Measurements from ENCODE around the gene OSBP2. TPM values are rescaled to one million over a fixed set of nuclear protein-coding genes. Genes with fewer than 3 reads are reported as not detected.

The OSBP2 gene, protein sequence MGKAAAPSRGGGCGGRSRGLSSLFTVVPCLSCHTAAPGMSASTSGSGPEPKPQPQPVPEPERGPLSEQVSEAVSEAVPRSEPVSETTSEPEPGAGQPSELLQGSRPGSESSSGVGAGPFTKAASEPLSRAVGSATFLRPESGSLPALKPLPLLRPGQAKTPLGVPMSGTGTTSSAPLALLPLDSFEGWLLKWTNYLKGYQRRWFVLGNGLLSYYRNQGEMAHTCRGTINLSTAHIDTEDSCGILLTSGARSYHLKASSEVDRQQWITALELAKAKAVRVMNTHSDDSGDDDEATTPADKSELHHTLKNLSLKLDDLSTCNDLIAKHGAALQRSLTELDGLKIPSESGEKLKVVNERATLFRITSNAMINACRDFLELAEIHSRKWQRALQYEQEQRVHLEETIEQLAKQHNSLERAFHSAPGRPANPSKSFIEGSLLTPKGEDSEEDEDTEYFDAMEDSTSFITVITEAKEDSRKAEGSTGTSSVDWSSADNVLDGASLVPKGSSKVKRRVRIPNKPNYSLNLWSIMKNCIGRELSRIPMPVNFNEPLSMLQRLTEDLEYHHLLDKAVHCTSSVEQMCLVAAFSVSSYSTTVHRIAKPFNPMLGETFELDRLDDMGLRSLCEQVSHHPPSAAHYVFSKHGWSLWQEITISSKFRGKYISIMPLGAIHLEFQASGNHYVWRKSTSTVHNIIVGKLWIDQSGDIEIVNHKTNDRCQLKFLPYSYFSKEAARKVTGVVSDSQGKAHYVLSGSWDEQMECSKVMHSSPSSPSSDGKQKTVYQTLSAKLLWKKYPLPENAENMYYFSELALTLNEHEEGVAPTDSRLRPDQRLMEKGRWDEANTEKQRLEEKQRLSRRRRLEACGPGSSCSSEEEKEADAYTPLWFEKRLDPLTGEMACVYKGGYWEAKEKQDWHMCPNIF
- total RNA-seq, result under 1 TPM; 0.40 to 0.63 TPM

GRCh38 chr22:30694640-30695350, at the start of gene OSBP2:
Gene OSBP2 (plus strand): TSS chr22:30694874. CDS start chr22:30694910, 36 bp downstream.
- ChIA-PET POLR2A (interaction anchor here (0.5 to 1.1 kb wide), 3 partner anchors 48 to 52 kb away, joined by 3 to 5 read pairs (median 3); no protein-coding TSS in a partner anchor), CTCF (interaction anchor here (1.0 to 1.7 kb wide), 5 partner anchors 11 to 60 kb away, joined by 3 to 7 read pairs (median 5); no protein-coding TSS in a partner anchor)

DNA sequence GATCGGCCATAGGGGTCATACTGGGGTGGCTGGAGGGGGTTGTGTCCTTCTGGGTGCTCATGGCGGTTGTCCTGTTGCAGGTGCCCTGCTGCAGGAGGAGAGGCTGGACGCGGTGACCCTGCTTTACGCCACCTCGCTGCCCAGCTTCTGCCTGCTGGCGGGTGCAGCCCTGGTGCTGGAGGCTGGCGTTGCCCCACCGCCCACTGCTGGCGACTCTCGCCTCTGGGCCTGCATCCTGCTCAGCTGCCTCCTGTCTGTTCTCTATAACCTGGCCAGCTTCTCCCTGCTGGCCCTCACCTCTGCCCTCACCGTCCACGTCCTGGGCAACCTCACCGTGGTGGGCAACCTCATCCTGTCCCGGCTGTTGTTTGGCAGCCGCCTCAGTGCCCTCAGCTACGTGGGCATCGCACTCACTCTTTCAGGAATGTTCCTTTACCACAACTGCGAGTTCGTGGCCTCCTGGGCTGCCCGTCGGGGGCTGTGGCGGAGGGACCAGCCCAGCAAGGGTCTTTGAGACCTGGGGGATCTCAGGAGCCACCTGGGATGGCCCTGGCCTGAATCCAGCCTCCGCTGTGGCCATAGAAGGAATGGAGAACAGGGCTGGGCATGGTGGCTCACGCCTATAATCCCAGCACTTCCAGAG, 48.0 kb upstream of the OSBP2 start:
- POLR2A ChIA-PET, result no interaction called here
- CTCF ChIA-PET, result interaction anchor here (3.0 kb wide), 1 partner anchor 96 kb away, joined by 13 read pairs; no protein-coding TSS in a partner anchor

GRCh38 chr22:30647536-30647935, 47.1 kb upstream of the OSBP2 start:
- POLR2A ChIA-PET, result no interaction called here

DNA sequence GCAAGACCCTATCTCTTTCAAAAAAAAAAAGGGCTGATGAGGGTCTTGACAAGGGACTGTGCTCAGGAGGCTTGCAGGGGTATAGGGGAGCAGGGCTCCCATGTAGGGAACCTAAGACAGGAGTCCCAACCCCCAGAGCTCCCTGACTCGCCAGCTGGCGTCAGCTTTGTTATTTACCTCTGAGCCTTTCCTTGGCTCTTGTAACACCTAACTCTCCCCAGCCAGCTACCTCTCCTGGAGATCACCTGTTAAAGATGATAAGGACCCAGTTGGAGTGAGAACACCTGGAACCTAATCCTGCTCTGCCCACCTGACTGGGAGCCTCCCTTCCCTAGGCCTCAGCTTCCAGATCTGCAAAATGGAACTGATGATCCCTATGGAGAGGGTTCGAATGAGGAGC, 45.8 kb upstream of the OSBP2 start:
- ChIA-PET POLR2A (interaction anchor here (0.6 to 1.7 kb wide), 2 partner anchors 13 to 94 kb away, joined by 6 to 15 read pairs; partner anchors contain the start of gene SLC35E4), CTCF (interaction anchor here (1.3 to 3.1 kb wide), 6 partner anchors 11 to 107 kb away, joined by 3 to 21 read pairs (median 5); partner anchors contain the start of gene SLC35E4)

More at GRCh38 chr22:30647536-30647935, 47.1 kb upstream of the OSBP2 start:
- CTCF ChIA-PET, result interaction anchor here (0.7 kb wide), 1 partner anchor 13 kb away, joined by 3 read pairs; no protein-coding TSS in a partner anchor

- ChIA-PET CTCF (interaction anchor here (0.9 to 3.1 kb wide), 11 partner anchors 10 to 106 kb away, joined by 3 to 21 read pairs (median 4); partner anchors contain the start of gene SLC35E4), POLR2A (interaction anchor here (0.6 to 1.7 kb wide), 4 partner anchors 14 to 244 kb away, joined by 3 to 15 read pairs (median 6); partner anchors contain the start of gene SLC35E4)
These were observed 45.2 kb upstream of the OSBP2 start for GRCh38 chr22:30649430-30650007.

DNA sequence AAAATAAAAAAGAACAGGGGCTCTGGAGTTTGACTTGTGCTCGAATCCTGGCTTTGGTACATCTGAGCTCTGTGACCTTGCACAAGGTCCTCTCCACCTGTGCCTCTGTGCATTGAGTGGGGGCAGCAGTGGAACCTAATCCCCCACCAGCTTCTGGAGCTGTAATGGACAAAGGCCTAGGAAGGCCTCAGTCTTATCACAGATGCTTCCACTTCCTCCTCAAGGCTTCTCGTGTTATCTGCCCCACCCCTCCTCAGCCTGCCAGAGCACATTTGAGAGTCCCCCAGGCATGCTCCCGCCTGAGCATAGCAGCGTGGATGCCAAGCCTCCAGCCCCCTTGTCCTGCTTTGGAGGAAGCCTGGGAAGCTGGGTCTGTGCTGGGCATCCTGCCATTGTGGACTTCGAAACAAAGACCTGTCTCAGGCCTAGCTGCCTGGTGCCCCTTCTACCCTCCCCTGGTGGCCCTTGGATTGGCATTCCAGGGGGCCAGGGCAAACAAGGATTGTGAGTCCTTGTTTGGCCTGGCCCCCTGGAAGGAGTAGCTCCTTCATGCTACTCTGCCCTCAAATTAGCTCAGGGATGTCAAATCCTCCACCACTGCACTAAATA, 44.1 kb upstream of the OSBP2 start:
- CTCF ChIA-PET, result interaction anchor here (0.5 to 3.1 kb wide), 9 partner anchors 9 to 105 kb away, joined by 3 to 21 read pairs (median 4); partner anchors contain the start of gene SLC35E4
- POLR2A ChIA-PET, result no interaction called here

- POLR2A ChIA-PET, result no interaction called here
- CTCF ChIA-PET, result interaction anchor here (1.0 kb wide), 1 partner anchor 102 kb away, joined by 4 read pairs; no protein-coding TSS in a partner anchor
These were observed 41.8 kb upstream of the OSBP2 start for GRCh38 chr22:30652852-30653251.

DNA sequence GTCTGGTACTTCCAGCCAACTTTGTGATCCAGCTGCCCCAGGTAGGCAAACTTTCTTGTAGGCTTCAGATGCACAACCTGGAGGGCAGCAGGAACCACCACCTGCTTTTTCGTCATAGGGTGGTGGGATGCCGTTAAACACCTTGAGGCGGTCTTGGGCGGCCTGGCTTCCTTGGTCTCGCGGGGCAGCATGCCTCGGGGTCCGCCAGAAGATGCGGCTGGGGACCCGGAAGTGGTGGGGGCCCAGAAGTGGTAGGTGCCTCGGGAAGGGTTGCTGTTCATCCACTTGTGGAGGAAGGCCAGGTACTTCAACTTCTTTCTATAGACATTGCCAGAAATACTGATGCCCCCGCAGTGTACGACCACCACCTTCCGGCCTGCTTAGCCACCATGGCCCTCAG, 40.3 kb upstream of the OSBP2 start:
- ChIA-PET CTCF (no interaction called here), POLR2A (no interaction called here)

GRCh38 chr22:30655532-30655931, 39.1 kb upstream of the OSBP2 start:
- ChIA-PET CTCF (interaction anchor here (1.5 kb wide), 1 partner anchor 21 kb away, joined by 6 read pairs; no protein-coding TSS in a partner anchor), POLR2A (interaction anchor here (0.6 to 0.7 kb wide), 2 partner anchors 12 to 440 kb away, joined by 3 to 4 read pairs; partner anchors contain the start of gene DUSP18)

- POLR2A ChIA-PET, result no interaction called here
These were observed 32.6 kb upstream of the OSBP2 start for GRCh38 chr22:30662040-30662439.

DNA sequence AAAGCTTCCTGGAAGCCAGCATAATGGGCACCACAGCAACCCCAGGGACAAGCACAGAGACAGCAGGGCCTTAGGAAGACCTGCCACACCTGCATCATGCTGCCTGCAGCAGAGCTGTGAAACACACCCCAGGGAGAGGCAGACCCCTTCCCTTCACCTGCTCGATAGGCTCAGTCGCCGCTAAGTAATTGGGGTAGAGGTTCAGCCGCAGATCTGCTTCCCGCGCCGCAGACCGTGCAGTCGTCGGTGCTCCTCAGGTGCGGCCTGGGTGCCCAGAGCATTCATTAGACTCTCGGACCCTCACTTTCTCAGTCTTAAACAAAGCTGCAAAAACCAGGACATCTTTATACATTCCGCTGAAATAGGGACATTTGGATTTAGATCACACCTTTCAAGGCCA, 29.9 kb upstream of the OSBP2 start:
- CTCF ChIA-PET, result no interaction called here
- POLR2A ChIA-PET, result no interaction called here

More at GRCh38 chr22:30662040-30662439, 32.6 kb upstream of the OSBP2 start:
- CTCF ChIA-PET, result no interaction called here

GRCh38 chr22:30665266-30665665, 29.4 kb upstream of the OSBP2 start:
- POLR2A ChIA-PET, result no interaction called here
- CTCF ChIA-PET, result no interaction called here

- ChIA-PET CTCF (no interaction called here), POLR2A (no interaction called here)
These were observed 28.9 kb upstream of the OSBP2 start for GRCh38 chr22:30665786-30666185.

GRCh38 chr22:30667107-30667493, 27.6 kb upstream of the OSBP2 start:
- POLR2A ChIA-PET, result interaction anchor here (1.0 kb wide), 1 partner anchor 12 kb away, joined by 4 read pairs; no protein-coding TSS in a partner anchor
- CTCF ChIA-PET, result interaction anchor here (1.0 to 2.3 kb wide), 3 partner anchors 33 to 88 kb away, joined by 4 to 8 read pairs (median 6); no protein-coding TSS in a partner anchor

DNA sequence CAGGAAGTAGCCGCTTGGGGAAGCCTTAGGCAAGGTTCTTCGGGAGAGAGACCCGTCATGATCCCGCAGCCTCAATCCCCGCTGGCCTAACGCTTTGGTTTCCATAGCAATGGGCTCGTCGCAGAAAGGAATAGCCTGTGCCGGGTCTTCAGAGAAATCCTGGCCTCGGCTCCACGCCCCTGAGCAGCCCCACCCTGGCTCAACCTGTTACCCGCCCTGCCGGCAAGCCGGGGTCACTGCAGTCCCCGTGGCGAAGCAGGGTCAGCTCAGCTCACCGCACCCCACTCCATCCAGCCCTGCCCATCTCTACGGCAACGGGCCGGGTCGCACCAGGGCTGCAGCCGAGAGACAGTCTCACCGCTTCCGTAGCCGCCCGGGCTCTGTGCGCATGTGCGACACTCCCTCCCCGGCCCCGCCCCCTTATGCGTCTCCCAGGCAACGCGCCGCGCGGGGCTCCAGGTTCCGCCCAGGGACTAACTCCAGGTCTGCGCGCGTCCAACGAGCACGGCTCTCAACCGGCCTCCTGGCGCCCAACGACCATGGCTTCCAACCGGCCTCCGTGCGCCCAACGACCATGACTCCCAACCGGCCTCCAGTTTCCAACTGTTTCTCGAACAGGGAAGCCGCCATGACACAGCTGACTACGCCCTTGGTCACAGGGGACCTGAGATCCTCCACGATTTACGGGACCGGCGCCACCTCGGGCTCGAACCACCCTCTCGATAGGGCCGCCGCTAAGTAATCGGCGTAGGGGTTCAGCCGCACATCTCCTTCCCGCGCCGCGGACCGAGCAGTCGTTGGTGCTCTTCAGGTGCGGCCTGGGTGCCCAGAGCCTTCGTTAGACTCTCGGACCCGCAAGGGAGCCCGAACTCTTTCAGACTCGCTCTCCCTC, 26.9 kb upstream of the OSBP2 start, which contains the start of gene DUSP18:
Gene DUSP18, minus strand, starts transcription at position 382 of the 892 bp plus-strand sequence. CDS start 3,872 bp downstream, outside the sequence.
- CTCF ChIA-PET, result interaction anchor here (0.7 to 2.3 kb wide), 4 partner anchors 17 to 87 kb away, joined by 4 to 8 read pairs (median 6); no protein-coding TSS in a partner anchor

GRCh38 chr22:30668386-30668710, 26.3 kb upstream of the OSBP2 start:
- ChIA-PET CTCF (interaction anchor here (0.7 to 2.3 kb wide), 2 partner anchors 17 to 34 kb away, joined by 5 to 8 read pairs; no protein-coding TSS in a partner anchor), POLR2A (no interaction called here)

More for the DNA sequence above, 26.9 kb upstream of the OSBP2 start, which contains the start of gene DUSP18:
- POLR2A ChIA-PET, result interaction anchor here (1.0 kb wide), 1 partner anchor 12 kb away, joined by 4 read pairs; no protein-coding TSS in a partner anchor

Measured in activated CD8-positive, alpha-beta memory T cell treated with anti-CD3 and anti-CD28 coated beads for 36 hours (primary cell).